ENCODE results near the gene VDR.

The VDR gene

GRCh38 chr12:47891356-47891755, 13.4 kb downstream of the VDR start:
- no peak for DNase-seq

GRCh38 chr12:47889040-47889439, 15.8 kb downstream of the VDR start:
- peak; percentile 16 for DNase-seq

- no peak for DNase-seq
These were observed 16.5 kb downstream of the VDR start for GRCh38 chr12:47888153-47888819.

GRCh38 chr12:47887529-47887928, 17.3 kb downstream of the VDR start:
- no peak for DNase-seq

GRCh38 chr12:47886510-47887240, 18.1 kb downstream of the VDR start:
- DNase-seq = no peak

GRCh38 chr12:47885566-47885965, 19.2 kb downstream of the VDR start:
- no peak for DNase-seq

- peak; percentile 41 for DNase-seq
These were observed 19.7 kb downstream of the VDR start for GRCh38 chr12:47885012-47885501.

- DNase-seq = no peak
These were observed 20.3 kb downstream of the VDR start for GRCh38 chr12:47884501-47884900.

GRCh38 chr12:47883663-47884195, 21.1 kb downstream of the VDR start:
- DNase-seq = no peak

GRCh38 chr12:47882781-47883546, 21.8 kb downstream of the VDR start:
- DNase-seq = peak; percentile 26

- DNase-seq = no peak
These were observed 22.9 kb downstream of the VDR start for GRCh38 chr12:47881826-47882427.

GRCh38 chr12:47881051-47881450, 23.7 kb downstream of the VDR start:
- no peak for DNase-seq

- no peak for DNase-seq
These were observed 25.8 kb downstream of the VDR start for GRCh38 chr12:47878918-47879481.

- no peak for DNase-seq
These were observed 26.4 kb downstream of the VDR start for GRCh38 chr12:47878293-47878917.

GRCh38 chr12:47877081-47877480, 27.7 kb downstream of the VDR start:
- no peak for DNase-seq

GRCh38 chr12:47876440-47876960, 28.3 kb downstream of the VDR start:
- DNase-seq = no peak

- no peak for DNase-seq
These were observed 28.9 kb downstream of the VDR start for GRCh38 chr12:47875746-47876439.

GRCh38 chr12:47874316-47874715, 30.5 kb downstream of the VDR start:
- DNase-seq = no peak

GRCh38 chr12:47870175-47870781, 34.5 kb downstream of the VDR start:
- DNase-seq = no peak

GRCh38 chr12:47868552-47869031, 36.2 kb downstream of the VDR start:
- DNase-seq = no peak
